Measurements from ENCODE around the gene DKK2.

- peak; percentile 40; the same call in 1 of the 2 replicates for TF ChIP-seq CTCF (IDR thresholded peaks at IDR 0.05)
- TF ChIP-seq SMAD3 (CRISPR knock-in tag; IDR thresholded peaks at IDR 0.05; ENCODE audit: borderline replicate concordance), result no peak
- TF ChIP-seq MYBL2 (CRISPR knock-in tag; IDR thresholded peaks at IDR 0.05), result no peak
- no peak for TF ChIP-seq ATF3 (CRISPR knock-in tag; conservative IDR thresholded peaks at IDR 0.05)
- TF ChIP-seq ZNF232 (CRISPR knock-in tag; IDR thresholded peaks at IDR 0.05), result no peak
- TF ChIP-seq E2F4 (CRISPR knock-in tag; IDR thresholded peaks at IDR 0.05; ENCODE audit: borderline replicate concordance, low read depth), result no peak
Observed at GRCh38 chr4:107050525-107051135, 14.5 kb upstream of the DKK2 start.

Measured in WTC11 (cell line).